ENCODE results near the gene SLFN14.

Gene SLFN14

DNA sequence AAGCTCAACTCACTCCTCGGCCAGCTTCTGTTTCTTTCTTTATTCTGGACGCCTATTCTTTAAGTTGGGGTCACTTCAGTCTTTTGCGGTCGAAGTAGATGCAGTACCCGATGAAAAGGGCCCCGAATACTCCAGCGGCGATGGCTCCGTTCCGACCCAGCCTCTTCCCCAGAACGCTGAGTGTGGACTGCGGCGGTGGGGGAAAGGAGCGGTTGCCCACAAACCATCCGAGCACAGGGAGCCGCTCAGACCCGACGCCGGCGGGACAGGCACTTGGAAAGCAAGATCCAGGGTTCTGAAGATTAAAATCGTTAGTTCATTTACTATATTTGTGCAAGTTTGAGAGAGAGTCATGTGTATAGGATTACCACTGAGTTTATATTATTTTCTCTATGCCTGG lies 45.6 kb downstream of the SLFN14 start:
- TF ChIP-seq, protein P1, sequence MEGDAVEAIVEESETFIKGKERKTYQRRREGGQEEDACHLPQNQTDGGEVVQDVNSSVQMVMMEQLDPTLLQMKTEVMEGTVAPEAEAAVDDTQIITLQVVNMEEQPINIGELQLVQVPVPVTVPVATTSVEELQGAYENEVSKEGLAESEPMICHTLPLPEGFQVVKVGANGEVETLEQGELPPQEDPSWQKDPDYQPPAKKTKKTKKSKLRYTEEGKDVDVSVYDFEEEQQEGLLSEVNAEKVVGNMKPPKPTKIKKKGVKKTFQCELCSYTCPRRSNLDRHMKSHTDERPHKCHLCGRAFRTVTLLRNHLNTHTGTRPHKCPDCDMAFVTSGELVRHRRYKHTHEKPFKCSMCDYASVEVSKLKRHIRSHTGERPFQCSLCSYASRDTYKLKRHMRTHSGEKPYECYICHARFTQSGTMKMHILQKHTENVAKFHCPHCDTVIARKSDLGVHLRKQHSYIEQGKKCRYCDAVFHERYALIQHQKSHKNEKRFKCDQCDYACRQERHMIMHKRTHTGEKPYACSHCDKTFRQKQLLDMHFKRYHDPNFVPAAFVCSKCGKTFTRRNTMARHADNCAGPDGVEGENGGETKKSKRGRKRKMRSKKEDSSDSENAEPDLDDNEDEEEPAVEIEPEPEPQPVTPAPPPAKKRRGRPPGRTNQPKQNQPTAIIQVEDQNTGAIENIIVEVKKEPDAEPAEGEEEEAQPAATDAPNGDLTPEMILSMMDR (IDR thresholded peaks at IDR 0.05; ENCODE audit: low read depth, low read length, missing control alignments): no peak
- DNase-seq (ENCODE audit: low read depth): no peak
- no peak overlapping the region for H3K4me3 ChIP-seq (ENCODE audit: low read depth, low read length)

DNA sequence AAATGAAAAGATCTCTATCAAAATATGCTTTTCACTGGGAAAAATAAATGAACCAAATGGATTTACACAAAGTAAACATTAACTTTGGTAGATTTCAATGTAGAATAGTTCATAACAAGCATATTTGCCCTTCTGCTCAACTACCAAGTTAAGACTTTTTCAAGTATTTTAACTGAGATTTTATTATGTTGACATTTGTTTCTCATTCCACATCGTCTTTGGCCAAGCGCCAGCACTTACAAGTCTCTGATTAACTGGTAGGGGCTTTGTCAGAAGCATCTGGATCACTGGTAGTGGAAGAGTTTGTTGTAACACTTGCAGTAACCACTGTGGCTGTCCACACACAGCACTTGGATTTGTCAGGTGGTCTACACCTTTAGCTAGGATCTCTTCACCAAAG lies 46.1 kb downstream of the SLFN14 start:
- TF ChIP-seq, protein P1 (IDR thresholded peaks at IDR 0.05; ENCODE audit: low read depth, low read length, missing control alignments): no peak
- H3K4me3 ChIP-seq (ENCODE audit: low read depth, low read length): no peak overlapping the region
- no peak for DNase-seq (ENCODE audit: low read depth)

All from GM12864 (cell line).